HG03196 (cell line): ENCODE results near the gene SLC45A1.

Source experiments
- ATAC-seq: cut with Tn5 transposase; IDR thresholded peaks from one replicate; pipeline ENCODE4 v1.9.1; 2021; ENCODE audit not compliant: unreplicated experiment

Gene SLC45A1

GRCh38 chr1:8352471-8352845 lies 34.5 kb downstream of the SLC45A1 start:
- no peak for ATAC-seq

DNA sequence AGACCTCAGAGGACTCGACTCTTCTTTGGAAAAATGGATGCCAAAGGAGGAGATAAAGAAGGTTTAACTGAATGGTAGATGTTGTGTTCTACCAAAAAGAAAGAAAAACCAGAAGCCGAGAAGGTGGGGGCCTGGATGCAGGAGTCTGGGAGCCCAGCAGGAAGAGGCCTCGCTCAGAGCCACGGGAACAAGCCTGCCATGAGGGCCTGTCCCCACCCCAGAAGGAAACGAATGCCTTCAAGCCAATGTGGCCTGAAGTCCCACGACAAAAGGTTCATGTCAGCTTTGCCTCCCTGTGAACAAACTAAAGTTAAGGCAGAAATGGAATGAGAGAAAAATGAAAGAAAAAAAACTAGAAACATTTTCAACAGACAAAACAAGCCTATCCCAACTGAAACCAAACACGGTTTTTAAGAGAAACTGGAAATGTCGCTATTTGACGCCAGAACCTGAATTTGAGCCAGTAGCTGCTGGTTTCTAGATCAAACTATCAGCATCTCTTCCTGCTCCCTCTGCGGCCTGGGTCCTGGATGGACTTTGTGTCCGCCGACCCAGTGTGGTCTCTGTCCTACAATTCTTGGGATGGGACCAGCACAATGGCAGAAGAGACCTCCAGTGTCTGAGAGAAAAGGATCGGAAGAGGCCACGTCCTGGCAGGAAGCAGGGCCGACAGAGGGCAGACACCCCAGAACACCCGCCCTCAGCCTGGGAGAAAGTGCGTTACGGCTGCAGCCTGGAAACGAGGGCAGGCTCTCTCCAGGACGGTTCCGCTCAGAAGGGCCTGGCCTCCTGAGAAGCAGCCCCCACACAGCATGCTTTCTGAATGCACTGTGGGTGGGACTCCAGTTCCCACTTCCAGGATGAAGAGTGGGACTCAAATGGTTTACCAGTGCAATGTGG lies 35.2 kb downstream of the SLC45A1 start:
- no peak for ATAC-seq

GRCh38 chr1:8354038-8354437 lies 36.1 kb downstream of the SLC45A1 start:
- no peak for ATAC-seq

DNA sequence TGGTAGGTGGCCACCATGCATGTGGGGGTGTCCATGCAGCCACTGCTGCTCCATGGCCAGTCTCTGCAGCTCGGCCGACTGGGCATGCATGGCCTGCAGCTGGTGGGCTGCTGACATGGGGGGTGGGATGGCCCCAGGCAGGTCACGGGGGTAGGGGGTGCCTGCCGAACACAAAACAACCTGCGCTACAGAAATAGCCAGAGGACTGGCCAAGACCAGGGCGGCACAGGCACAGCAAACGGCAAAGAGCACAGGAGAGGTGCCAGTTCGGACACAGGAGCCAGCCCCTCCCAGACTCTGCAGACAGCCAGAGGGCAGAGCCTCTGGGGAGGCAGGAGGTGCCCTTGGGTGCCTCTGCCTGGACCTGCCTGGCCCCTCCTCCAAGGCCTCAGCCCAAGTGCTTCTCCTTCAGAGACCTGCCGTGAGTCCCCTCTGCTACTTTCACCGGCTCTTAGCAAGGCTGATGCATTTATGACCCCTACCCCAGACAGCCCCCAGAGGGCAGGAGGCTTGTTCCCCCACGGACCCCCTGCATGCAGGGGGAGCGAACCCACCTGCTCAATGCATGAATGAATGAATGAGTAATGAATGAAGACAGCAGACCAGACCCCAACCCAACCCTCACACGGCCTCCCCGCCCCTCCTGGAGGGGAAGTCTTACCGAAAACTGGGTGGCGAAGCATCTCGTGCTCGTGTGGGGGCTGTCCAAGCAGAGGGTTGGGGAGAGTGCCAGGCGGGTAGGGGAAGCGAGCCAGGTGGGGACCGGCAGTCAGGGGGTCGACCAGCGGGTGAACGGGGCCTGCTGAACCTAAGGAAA lies 37.7 kb downstream of the SLC45A1 start:
- ATAC-seq: no peak

- no peak for ATAC-seq
Measured at GRCh38 chr1:8356256-8357209, 38.6 kb downstream of the SLC45A1 start.

- ATAC-seq: no peak
Measured at GRCh38 chr1:8357329-8358101, 39.6 kb downstream of the SLC45A1 start.

GRCh38 chr1:8358241-8358896 lies 40.5 kb downstream of the SLC45A1 start:
- ATAC-seq: no peak

DNA sequence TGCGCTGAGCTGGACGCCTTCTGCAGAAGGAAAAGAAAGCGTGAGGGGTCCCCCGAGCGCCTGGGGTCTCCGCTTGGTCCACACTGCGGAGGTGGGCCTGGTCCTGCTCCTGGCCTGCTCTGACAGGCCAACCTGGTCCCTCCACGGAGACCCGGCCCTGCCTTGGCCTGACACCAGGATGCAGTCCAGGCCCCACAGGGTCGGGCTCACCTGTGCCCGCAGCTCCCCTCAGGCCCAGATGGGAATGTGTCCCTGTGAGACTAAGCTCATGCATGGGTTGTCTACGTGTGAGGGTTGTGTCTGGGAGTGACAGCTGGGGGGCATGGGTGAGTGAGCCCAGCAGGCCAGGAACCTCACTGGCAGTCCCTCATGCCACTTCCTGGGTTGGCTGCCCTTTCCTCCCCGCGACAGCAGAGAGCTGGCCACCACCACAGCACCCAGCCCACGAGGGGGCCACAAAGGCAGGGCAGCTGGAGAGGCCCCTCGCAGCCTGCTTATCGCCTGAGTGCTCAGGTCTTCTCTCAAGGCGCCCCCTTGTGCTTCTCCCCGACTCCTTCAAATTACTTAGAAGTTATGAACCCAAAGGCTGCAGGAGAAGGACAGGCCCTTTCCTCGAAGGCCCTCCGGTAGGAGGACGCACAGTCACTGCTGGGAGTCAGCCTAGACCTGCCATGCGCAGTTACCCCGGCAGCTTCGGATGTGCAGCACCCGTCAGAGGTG lies 41.1 kb downstream of the SLC45A1 start:
- ATAC-seq: no peak

DNA sequence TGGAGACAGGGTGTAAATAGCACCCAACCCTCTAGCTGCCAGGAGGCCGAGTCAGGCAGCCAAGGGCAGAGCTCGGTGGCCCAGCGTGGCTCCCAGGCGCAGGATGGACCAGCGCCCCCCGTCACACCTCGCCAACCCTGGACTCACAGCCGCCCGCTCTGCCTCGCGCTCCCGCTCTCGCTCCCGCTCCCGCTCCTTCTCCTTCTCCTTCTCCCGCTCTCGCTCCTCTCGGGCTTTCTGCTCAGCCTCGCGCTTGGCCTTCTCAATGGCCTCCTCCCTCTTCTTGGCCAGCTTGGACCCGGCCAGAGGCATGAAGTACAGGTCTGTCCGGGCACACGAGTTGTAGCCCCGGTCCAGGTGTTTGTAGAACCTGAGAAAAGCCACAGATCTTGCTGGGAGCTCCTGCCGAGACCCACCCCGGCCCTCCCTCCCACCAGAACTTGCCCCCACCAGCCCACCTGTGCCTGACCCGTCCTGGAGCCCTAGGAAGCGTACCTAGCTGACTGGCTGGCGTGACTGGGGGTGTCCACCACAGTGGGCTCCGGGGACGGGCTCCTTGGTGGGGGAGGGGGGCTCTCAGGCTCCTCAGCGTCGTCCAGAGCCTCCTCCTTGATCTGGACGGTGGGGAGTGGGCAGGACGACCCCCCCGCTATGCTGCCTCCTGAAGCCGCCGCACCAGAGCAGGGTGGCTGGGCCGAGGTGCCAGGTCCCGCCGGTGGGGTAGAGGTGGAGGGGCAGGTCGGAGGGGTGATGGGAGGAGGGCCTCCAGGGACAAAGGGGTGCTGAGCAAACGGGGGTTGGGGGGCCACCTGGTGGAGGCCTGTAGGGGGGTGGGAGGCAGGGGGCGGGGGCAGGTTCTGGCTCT lies 41.9 kb downstream of the SLC45A1 start:
- ATAC-seq: no peak

GRCh38 chr1:8360493-8361197 lies 42.7 kb downstream of the SLC45A1 start:
- ATAC-seq: no peak

- ATAC-seq: no peak
Measured at GRCh38 chr1:8361198-8361849, 43.4 kb downstream of the SLC45A1 start.

- no peak for ATAC-seq
Measured at GRCh38 chr1:8362701-8363101, 44.8 kb downstream of the SLC45A1 start.

DNA sequence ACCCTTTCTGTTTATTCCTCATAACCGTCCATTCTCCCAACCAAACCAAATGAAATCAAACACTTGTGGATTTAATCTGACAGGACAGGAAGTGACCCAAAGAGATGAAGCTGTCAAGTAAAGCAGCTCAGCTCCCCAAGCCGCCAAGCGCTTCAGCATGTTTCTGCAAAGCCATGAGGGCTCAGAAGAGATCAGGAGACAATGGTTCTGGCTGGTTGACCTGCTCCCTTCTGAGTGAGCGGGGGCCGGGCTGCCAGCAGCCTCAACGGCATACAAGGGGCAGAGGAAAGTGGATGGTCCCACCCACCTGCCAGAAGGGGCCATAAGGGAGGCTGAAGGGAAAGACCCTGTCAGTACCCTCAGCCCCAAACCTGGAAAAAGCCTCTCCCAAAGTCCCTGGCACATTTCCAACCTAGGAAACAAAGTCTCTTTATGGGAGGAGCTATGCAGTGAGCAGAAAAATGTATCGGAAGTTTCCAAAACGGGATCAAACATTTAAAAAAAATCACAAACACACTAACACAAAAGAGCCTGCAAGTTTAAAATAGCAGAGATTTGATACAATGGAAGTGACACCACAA lies 45.4 kb downstream of the SLC45A1 start:
- no peak for ATAC-seq

DNA sequence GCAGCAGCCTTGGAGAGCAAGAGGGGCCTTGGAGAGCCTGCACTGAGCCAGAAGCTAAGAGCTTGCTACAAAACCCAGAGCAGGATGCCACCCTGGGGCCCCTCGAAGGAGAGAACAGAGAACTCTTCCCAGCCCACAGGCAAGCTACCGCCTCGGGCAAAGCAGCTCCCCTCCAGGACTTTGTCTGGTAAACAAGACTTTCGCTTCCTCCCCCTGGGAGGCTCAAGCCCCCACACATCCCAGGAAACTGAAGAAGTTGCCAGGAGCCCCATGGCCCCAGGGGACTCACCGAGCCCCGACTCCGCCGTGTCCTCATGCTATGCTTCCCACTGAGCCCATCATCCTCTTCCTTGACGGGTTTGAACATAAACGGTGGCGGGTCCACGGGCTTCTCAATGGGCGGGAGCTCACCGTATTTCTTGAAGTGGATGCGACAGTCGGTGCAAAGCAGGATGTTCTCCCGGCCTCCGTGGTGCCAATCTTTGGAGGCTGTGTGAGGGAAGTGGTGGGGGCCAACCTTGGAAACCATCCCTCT lies 45.9 kb downstream of the SLC45A1 start:
- ATAC-seq: no peak

DNA sequence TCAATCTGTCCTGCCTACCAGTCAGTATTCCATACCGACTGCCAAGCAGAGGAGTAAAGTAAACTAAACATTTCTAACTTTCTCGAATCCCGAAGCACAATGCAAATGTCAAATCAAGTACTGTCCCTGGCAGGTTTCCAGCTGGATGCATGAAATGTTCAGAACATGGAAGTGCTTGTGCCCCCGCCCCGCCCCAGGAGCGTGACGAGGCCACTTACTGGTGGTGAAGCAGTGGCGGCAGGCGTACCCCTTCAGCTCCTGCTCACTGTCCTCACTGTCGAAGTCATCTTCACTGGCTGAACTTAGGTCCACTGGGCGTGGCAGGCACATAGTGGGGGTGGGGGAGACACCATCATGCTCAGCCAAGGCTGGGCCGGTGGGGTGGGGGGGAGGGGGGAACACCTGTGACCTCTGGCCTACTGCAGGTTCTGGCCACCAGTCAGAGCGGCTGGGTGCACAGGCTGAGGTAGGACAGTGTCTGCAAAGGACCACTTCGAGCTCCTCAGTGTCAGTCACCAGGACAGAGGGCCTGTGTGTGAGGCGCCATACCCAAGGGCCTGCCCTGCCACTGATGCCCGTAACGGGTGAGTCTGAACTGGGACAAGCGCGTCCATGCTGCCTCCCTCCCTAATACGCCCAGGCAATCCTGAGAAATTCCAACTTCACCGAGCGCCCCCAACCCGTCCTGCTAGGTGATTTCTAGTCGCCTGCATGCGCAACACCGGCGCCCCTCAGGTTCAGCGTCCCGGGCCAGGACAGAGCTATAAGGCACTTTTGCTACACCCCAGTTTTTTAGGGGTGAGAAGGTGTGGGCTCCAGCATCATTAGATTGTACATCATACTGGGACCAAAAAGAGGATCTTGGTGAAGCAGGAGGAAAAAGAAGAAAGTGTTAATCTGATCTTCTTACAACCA lies 46.9 kb downstream of the SLC45A1 start:
- ATAC-seq: no peak
